H1 (cell line): Measurements from ENCODE around the gene DAPL1. TPM values are rescaled to one million over a fixed set of nuclear protein-coding genes. Genes with fewer than 3 reads are reported as not detected.

Experiments
- CTCF ChIA-PET: fragments of 300-600 bp; sonication (Branson Sonifier 250); formaldehyde crosslinking; loops from one replicate; lab custom pipeline; 2021; ENCODE audit not compliant: partially characterized antibody; lab: Charles Lee
- POLR2A ChIA-PET: fragments of 300-600 bp; sonication (Branson Sonifier 250); formaldehyde crosslinking; loops from one replicate; lab custom pipeline; 2021; ENCODE audit warnings: inconsistent platforms; ENCODE audit not compliant: partially characterized antibody; lab: Charles Lee
- DNase-seq, 2 experiments: peaks; one replicate each; pipeline versions ENCODE4 v3.0.0 to v3.0.0-alpha.2; 2010 to 2022; ENCODE audit warnings: low spot score in 2 of 2, low read depth in 1 of 2, mixed read lengths in 1 of 2
- FAIRE-seq: peaks from 2 replicates; lab custom pipeline; 2011; peaks lifted over from hg19 to GRCh38; lab: Jason Lieb, UNC
- H2AFZ ChIP-seq: 2 replicates; pipeline ENCODE4 v1.8.1; 2012; ENCODE audit warnings: low read length, inconsistent platforms
- H2AK5ac ChIP-seq: 2 replicates; pipeline ENCODE4 v1.6.1; 2013; ENCODE audit warnings: low read depth, low read length
- H2BK120ac ChIP-seq: replicated peaks from 2 replicates; pipeline ENCODE3; 2013; ENCODE audit warnings: low read depth, low read length, inconsistent platforms
- H2BK12ac ChIP-seq: 2 replicates; pipeline ENCODE4 v1.6.1; 2013; ENCODE audit warnings: low read depth, low read length
- H2BK15ac ChIP-seq: 2 replicates; pipeline ENCODE4 v1.6.1; 2013; ENCODE audit warnings: low read length
- H2BK20ac ChIP-seq: 2 replicates; pipeline ENCODE4 v1.6.1; 2013; ENCODE audit warnings: low read length
- H2BK5ac ChIP-seq: 2 replicates; pipeline ENCODE4 v1.6.1; 2013; ENCODE audit warnings: low read depth, low read length
- H3K14ac ChIP-seq: 2 replicates; pipeline ENCODE4 v1.6.1; 2013; ENCODE audit warnings: inconsistent platforms; ENCODE audit not compliant: insufficient read length
- H3K18ac ChIP-seq: 2 replicates; pipeline ENCODE4 v1.6.1; 2013; ENCODE audit warnings: low read length; ENCODE audit errors: extremely low read depth
- H3K23ac ChIP-seq: 2 replicates; pipeline ENCODE4 v1.6.1; 2013; ENCODE audit warnings: inconsistent platforms; ENCODE audit not compliant: insufficient read length
- H3K23me2 ChIP-seq: 2 replicates; pipeline ENCODE4 v1.6.1; 2013; ENCODE audit warnings: low read depth, low read length
- H3K27ac ChIP-seq: 2 replicates; pipeline ENCODE4 v1.6.1; 2011; ENCODE audit warnings: low read depth, low read length, inconsistent platforms
- H3K27me3 ChIP-seq, 4 experiments: replicated peaks in 1 of 4; 1 replicate in 1 of 4; 2 replicates in 3 of 4; pipeline versions ENCODE4 v1.6.1 to v1.8.1; 2011 to 2013; ENCODE audit warnings: low read length in 3 of 4, mild to moderate bottlenecking in 3 of 4, inconsistent platforms in 2 of 4, mixed read lengths in 2 of 4, moderate library complexity in 1 of 4; ENCODE audit not compliant: control insufficient read depth in 3 of 4, insufficient read depth in 3 of 4; ENCODE audit errors: extremely low read depth in 1 of 4
- H3K36me3 ChIP-seq, 4 experiments: 2 replicates each; pipeline versions ENCODE4 v1.6.1 to v1.8.1; 2011 to 2013; ENCODE audit warnings: mild to moderate bottlenecking in 4 of 4, low read length in 3 of 4, moderate library complexity in 2 of 4, control low read depth in 1 of 4, inconsistent platforms in 1 of 4; ENCODE audit not compliant: insufficient read depth in 4 of 4, control insufficient read depth in 2 of 4
- H3K4ac ChIP-seq: replicated peaks from 2 replicates; pipeline ENCODE3; 2013; ENCODE audit warnings: low read length, low read depth, mixed read lengths, inconsistent platforms; ENCODE audit not compliant: insufficient read length
- H3K4me1 ChIP-seq, 4 experiments: replicated peaks in 1 of 4; 1 replicate in 1 of 4; 2 replicates in 3 of 4; pipeline versions ENCODE4 v1.6.1 to v1.8.1; 2011 to 2013; ENCODE audit warnings: low read length in 3 of 4, inconsistent platforms in 2 of 4, mixed read lengths in 1 of 4; ENCODE audit not compliant: insufficient read depth in 4 of 4, control insufficient read depth in 3 of 4
- H3K4me2 ChIP-seq, 2 experiments: 2 replicates each; pipeline versions ENCODE4 v1.6.1 to v1.8.1; 2011 to 2013; ENCODE audit warnings: low read depth in 2 of 2, low read length in 2 of 2, control low read depth in 1 of 2, inconsistent platforms in 1 of 2, mild to moderate bottlenecking in 1 of 2; ENCODE audit not compliant: insufficient read depth in 1 of 2
- H3K4me3 ChIP-seq, 4 experiments: fragments of 200-600, 300-600 bp in 1 of 4; sonication (generic), shearing (Covaris generic), sonication (Bioruptor Twin) in 1 of 4; 2 replicates each; pipeline versions ENCODE4 v1.5.1 to v1.8.1; 2011 to 2016; ENCODE audit warnings: low read length in 4 of 4, low read depth in 3 of 4, control low read depth in 2 of 4, inconsistent platforms in 2 of 4, mild to moderate bottlenecking in 2 of 4, mixed read lengths in 1 of 4, moderate library complexity in 1 of 4; ENCODE audit not compliant: insufficient read depth in 2 of 4; ENCODE audit errors: extremely low read depth in 1 of 4
- H3K56ac ChIP-seq: replicated peaks from 2 replicates; pipeline ENCODE3; 2013; ENCODE audit warnings: low read depth, mild to moderate bottlenecking, mixed read lengths, low read length, inconsistent platforms; ENCODE audit not compliant: insufficient read length
- H3K79me1 ChIP-seq: 2 replicates; pipeline ENCODE4 v1.6.1; 2013; ENCODE audit warnings: low read depth, low read length, control low read depth
- H3K79me2 ChIP-seq, 2 experiments: 2 replicates each; pipeline versions ENCODE4 v1.6.1 to v1.8.1; 2012 to 2013; ENCODE audit warnings: low read length in 2 of 2, mild to moderate bottlenecking in 2 of 2, inconsistent platforms in 1 of 2; ENCODE audit not compliant: insufficient read depth in 2 of 2, control insufficient read depth in 1 of 2
- H3K9ac ChIP-seq, 4 experiments: replicated peaks in 1 of 4; 1 replicate in 1 of 4; 2 replicates in 3 of 4; pipeline versions ENCODE4 v1.6.1 to v1.8.1; 2011 to 2013; ENCODE audit warnings: low read depth in 3 of 4, low read length in 3 of 4, control low read depth in 2 of 4, mild to moderate bottlenecking in 2 of 4, moderate library complexity in 2 of 4, inconsistent platforms in 1 of 4; ENCODE audit errors: extremely low read depth in 1 of 4
- H3K9me3 ChIP-seq, 2 experiments: 2 replicates each; pipeline versions ENCODE4 v1.6.1 to v1.8.1; 2012 to 2013; ENCODE audit warnings: mild to moderate bottlenecking in 2 of 2, moderate library complexity in 2 of 2, control low read depth in 1 of 2, inconsistent platforms in 1 of 2, low read depth in 1 of 2, low read length in 1 of 2, mixed read lengths in 1 of 2; ENCODE audit not compliant: insufficient read depth in 2 of 2
- H4K20me1 ChIP-seq, 2 experiments: replicated peaks in 1 of 2; 2 replicates each; pipeline versions ENCODE3 to v1.8.1; 2011 to 2013; ENCODE audit warnings: inconsistent platforms in 2 of 2, low read length in 2 of 2, mild to moderate bottlenecking in 1 of 2; ENCODE audit not compliant: insufficient read depth in 2 of 2, control insufficient read depth in 1 of 2
- H4K5ac ChIP-seq: 2 replicates; pipeline ENCODE4 v1.6.1; 2013; ENCODE audit warnings: low read length, low read depth, mixed read lengths, inconsistent platforms; ENCODE audit not compliant: insufficient read length
- H4K8ac ChIP-seq: 2 replicates; pipeline ENCODE4 v1.8.0; 2013; ENCODE audit warnings: mild to moderate bottlenecking, moderate library complexity, low read length, inconsistent platforms; ENCODE audit not compliant: insufficient read depth; ENCODE audit errors: extremely low read depth
- H4K91ac ChIP-seq: replicated peaks from 2 replicates; pipeline ENCODE3; 2013; ENCODE audit warnings: low read length, mixed read lengths, inconsistent platforms; ENCODE audit not compliant: insufficient read length
- CEBPB ChIP-seq: IDR thresholded peaks from 2 replicates; pipeline ENCODE4 v1.6.1; 2012; ENCODE audit warnings: low read depth, low read length
- EP300 ChIP-seq, 2 experiments: IDR thresholded peaks; 1 replicate in 1 of 2; 2 replicates in 1 of 2; pipeline ENCODE4 v1.6.1; 2011 to 2012; ENCODE audit warnings: low read depth in 2 of 2, low read length in 2 of 2, mild to moderate bottlenecking in 2 of 2, borderline replicate concordance in 1 of 2, inconsistent platforms in 1 of 2, moderate library complexity in 1 of 2
- EZH2 ChIP-seq: fragments of 200-600 bp; sonication (generic); IDR thresholded peaks from 2 replicates; pipeline ENCODE4 v1.7.1; 2012; ENCODE audit warnings: low read depth, mild to moderate bottlenecking, moderate library complexity, low read length, inconsistent platforms; ENCODE audit not compliant: severe bottlenecking
- GTF2F1 ChIP-seq: IDR thresholded peaks from 2 replicates; pipeline ENCODE4 v1.6.1; 2012; ENCODE audit warnings: low read depth, low read length, improper control_type of control experiment, borderline replicate concordance
- JUND ChIP-seq: IDR thresholded peaks from 2 replicates; pipeline ENCODE4 v1.6.1; 2011; ENCODE audit warnings: mild to moderate bottlenecking, improper control_type of control experiment, low read length
- MAFK ChIP-seq: IDR thresholded peaks from 2 replicates; pipeline ENCODE4 v1.6.1; 2012; ENCODE audit warnings: low read depth, mild to moderate bottlenecking, improper control_type of control experiment, low read length
- NRF1 ChIP-seq: IDR thresholded peaks from 2 replicates; pipeline ENCODE4 v1.6.1; 2011; ENCODE audit warnings: mild to moderate bottlenecking, low read depth, low read length, improper control_type of control experiment
- POLR2AphosphoS5 ChIP-seq: IDR thresholded peaks from 2 replicates; pipeline ENCODE4 v1.6.1; 2011; ENCODE audit warnings: low read depth, low read length
- SIN3A ChIP-seq, 2 experiments: IDR thresholded peaks in 1 of 2; conservative IDR thresholded peaks in 1 of 2; 2 replicates each; pipeline ENCODE4 v1.6.1; 2011 to 2012; ENCODE audit warnings: low read length in 2 of 2, improper control_type of control experiment in 1 of 2, low read depth in 1 of 2, mild to moderate bottlenecking in 1 of 2
- SIX5 ChIP-seq: IDR thresholded peaks from 2 replicates; pipeline ENCODE4 v1.6.1; 2011; ENCODE audit warnings: mild to moderate bottlenecking, low read depth, low read length
- polyA plus RNA-seq, 7 experiments: library from polyadenylated mRNA; depleted of rRNA in 3 of 7; stranded (reverse) in 5 of 7; unstranded in 2 of 7; fragments of >200 nt in 5 of 7; fragments of 200-250 nt in 2 of 7; gene quantifications; 1 replicate in 5 of 7; 2 replicates in 1 of 7; 4 replicates in 1 of 7; pipeline versions ENCODE4 v1.2.1 to v1.2.3, GENCODE V29; 2011 to 2013; ENCODE audit warnings: missing spikeins in 2 of 7, mixed read lengths in 2 of 7
- total RNA-seq: library from RNA; stranded (reverse); fragmentation: NEBNext Ultra II Directional; extraction: Animal tissue kit (Norgen Biotek cat#: 25700); gene quantifications from 2 replicates; pipeline ENCODE4 v1.2.1, GENCODE V29; 2021
- TF ChIP-seq, protein P1 (sequence below): IDR thresholded peaks from 2 replicates; pipeline ENCODE4 v1.6.1; 2012; ENCODE audit warnings: inconsistent platforms
- TF ChIP-seq, protein P2 (sequence below): IDR thresholded peaks from 2 replicates; pipeline ENCODE4 v1.6.1; 2011; ENCODE audit warnings: low read length, improper control_type of control experiment

DAPL1 gene
- total and polyA plus RNA-seq, 2 of the 8 experiments (the other 6 are each of a cell fraction or from before 2014, with no cell fraction given) = not detected

DNA sequence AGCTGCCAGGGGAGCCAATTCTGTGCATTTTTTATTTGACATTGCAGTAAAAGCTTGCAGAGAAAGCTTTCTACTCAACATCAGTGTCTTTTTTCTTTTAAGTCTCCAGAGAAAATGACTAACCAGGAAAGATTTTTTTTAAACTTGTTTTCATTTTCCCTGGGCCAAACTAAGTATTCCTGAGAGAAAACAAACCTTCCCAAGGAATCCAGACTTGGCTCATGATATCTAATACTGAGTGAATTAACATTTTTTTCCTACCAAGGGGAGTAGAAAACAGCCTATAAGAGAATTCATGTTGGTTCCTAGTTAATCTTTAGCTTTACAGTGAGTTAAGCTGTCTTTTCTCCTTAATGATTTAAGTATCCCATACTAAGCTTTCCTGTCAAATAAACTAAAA, 46.7 kb downstream of the DAPL1 start (continued):
- TF ChIP-seq GTF2F1 = no peak

DNA sequence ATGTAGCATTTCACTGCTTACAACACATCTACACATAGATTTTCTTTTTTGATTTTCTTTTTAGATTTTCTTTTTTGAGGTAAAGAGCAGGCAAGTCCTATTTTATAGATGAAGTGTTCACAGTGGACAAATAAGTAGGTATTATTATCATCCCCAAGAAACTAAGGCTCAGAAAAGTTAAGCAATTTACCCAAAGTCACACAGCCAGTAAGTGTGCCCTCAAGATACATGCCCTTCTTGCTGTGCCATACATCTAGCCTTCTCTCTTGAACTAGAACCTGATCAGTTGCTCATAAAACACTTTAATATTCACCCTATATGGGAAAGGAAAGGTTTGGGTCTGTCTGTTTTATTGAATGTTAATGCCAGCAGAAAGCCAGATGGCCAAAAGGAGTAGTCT, 50.3 kb downstream of the DAPL1 start:
- Histone ChIP-seq H4K5ac (no peak overlapping the region), H2BK120ac (no peak overlapping the region), H3K18ac (no peak overlapping the region), H2BK15ac (no peak overlapping the region), H2AK5ac (no peak overlapping the region), H2BK12ac (no peak overlapping the region), H4K20me1 (no peaks in the 10 kb centered on the region), H3K4ac (no peak overlapping the region), H3K27ac (no peak overlapping the region), H3K9me3 (no peaks in the 10 kb centered on the region), H2AFZ (no peak overlapping the region), H3K79me1 (no peaks in the 10 kb centered on the region), H3K79me2 (no peaks in the 10 kb centered on the region), H2BK20ac (no peak overlapping the region), H3K23me2 (no peaks in the 10 kb centered on the region), H3K4me1 (peaks cover 2 to 6% (median 4%) of the 10 kb centered on the region in 4 experiments; a peak in 3 of 7 replicates), H2BK5ac (no peak overlapping the region), H3K9ac (no peak overlapping the region), H3K14ac (no peak overlapping the region), H3K56ac (no peak overlapping the region), H4K8ac (no peak overlapping the region), H3K23ac (no peak overlapping the region), H3K4me3 (no peak overlapping the region), H3K27me3 (no peaks in the 10 kb centered on the region), H3K4me2 (no peak overlapping the region), H4K91ac (no peak overlapping the region), H3K36me3 (no peaks in the 10 kb centered on the region)
- no peak for DNase-seq
- CTCF ChIA-PET = interaction anchor here (1.1 kb wide), 1 partner anchor 91 kb away, joined by 5 read pairs; no protein-coding TSS in a partner anchor
- FAIRE-seq = no peak
- POLR2A ChIA-PET = no interaction called here
- TF ChIP-seq POLR2AphosphoS5 (no peak), NRF1 (no peak), CEBPB (no peak), EP300 (IDR thresholded peaks at IDR 0.05; ENCODE audit: borderline replicate concordance in 1 of 2, low read depth in 2 of 2, low read length in 2 of 2) (no peak), MAFK (no peak), SIX5 (no peak), JUND (no peak), EZH2 (no peak), SIN3A (conservative IDR thresholded peaks at IDR 0.05 in 1 of 2, IDR thresholded peaks at IDR 0.05 in 1 of 2; ENCODE audit: low read depth in 1 of 2, low read length in 2 of 2) (no peak)
- TF ChIP-seq, protein P1, sequence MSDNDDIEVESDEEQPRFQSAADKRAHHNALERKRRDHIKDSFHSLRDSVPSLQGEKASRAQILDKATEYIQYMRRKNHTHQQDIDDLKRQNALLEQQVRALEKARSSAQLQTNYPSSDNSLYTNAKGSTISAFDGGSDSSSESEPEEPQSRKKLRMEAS = no peak
- TF ChIP-seq, protein P2, sequence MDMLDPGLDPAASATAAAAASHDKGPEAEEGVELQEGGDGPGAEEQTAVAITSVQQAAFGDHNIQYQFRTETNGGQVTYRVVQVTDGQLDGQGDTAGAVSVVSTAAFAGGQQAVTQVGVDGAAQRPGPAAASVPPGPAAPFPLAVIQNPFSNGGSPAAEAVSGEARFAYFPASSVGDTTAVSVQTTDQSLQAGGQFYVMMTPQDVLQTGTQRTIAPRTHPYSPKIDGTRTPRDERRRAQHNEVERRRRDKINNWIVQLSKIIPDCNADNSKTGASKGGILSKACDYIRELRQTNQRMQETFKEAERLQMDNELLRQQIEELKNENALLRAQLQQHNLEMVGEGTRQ = no peak
